Hepatocyte (in vitro differentiated cells): ENCODE measurements around the gene PLOD1. TPM values are rescaled to one million over a fixed set of nuclear protein-coding genes. Genes with fewer than 3 reads are reported as not detected.
A peak's percentile ranks its signal among the peaks of the same experiment; 100 is the strongest.

Experiments used
- DNase-seq: peaks from one replicate; pipeline ENCODE4 v3.0.0-alpha.2; 2016; ENCODE audit warnings: low spot score
- H2AFZ ChIP-seq: fragments of 200-600 bp; sonication (generic); 2 replicates; pipeline ENCODE4 v1.6.0; 2016; ENCODE audit warnings: antibody characterized with exemption, mild to moderate bottlenecking
- H3K27ac ChIP-seq: fragments of 200-600 bp; sonication (generic); 2 replicates; pipeline ENCODE4 v1.5.1; 2016; ENCODE audit warnings: mild to moderate bottlenecking
- H3K27me3 ChIP-seq: fragments of 200-600 bp; sonication (generic); 2 replicates; pipeline ENCODE4 v1.6.1; 2016
- H3K36me3 ChIP-seq: fragments of 200-600 bp; sonication (generic); replicated peaks from 2 replicates; pipeline ENCODE4 v1.5.1; 2016; ENCODE audit warnings: low read depth; ENCODE audit not compliant: insufficient read depth
- H3K4me1 ChIP-seq: fragments of 200-600 bp; sonication (generic); 2 replicates; pipeline ENCODE4 v1.5.1; 2016; ENCODE audit warnings: mild to moderate bottlenecking, moderate library complexity; ENCODE audit not compliant: insufficient read depth
- H3K4me2 ChIP-seq: fragments of 200-600 bp; sonication (generic); 2 replicates; pipeline ENCODE4 v1.6.0; 2016
- H3K4me3 ChIP-seq: fragments of 200-600 bp; sonication (generic); 2 replicates; pipeline ENCODE4 v1.5.1; 2016; ENCODE audit warnings: mild to moderate bottlenecking
- H3K79me2 ChIP-seq: fragments of 200-600 bp; sonication (generic); 2 replicates; pipeline ENCODE4 v1.6.0; 2017; ENCODE audit warnings: mild to moderate bottlenecking
- H3K9me2 ChIP-seq: fragments of 200-600 bp; sonication (generic); replicated peaks from 2 replicates; pipeline ENCODE4 v1.6.0; 2017; ENCODE audit warnings: mild to moderate bottlenecking; ENCODE audit not compliant: insufficient read depth
- H3K9me3 ChIP-seq: fragments of 200-600 bp; sonication (generic); 2 replicates; pipeline ENCODE4 v1.5.1; 2016; ENCODE audit warnings: low read depth, mild to moderate bottlenecking
- H4K20me1 ChIP-seq: fragments of 200-600 bp; sonication (generic); 2 replicates; pipeline ENCODE4 v1.6.0; 2016; ENCODE audit warnings: mild to moderate bottlenecking; ENCODE audit not compliant: insufficient read depth, poor library complexity, severe bottlenecking
- EZH2 ChIP-seq: fragments of 200-600 bp; sonication (generic); IDR thresholded peaks from 2 replicates; pipeline ENCODE4 v1.6.1; 2016; ENCODE audit warnings: antibody characterized with exemption, mild to moderate bottlenecking, borderline replicate concordance
- EZH2phosphoT487 ChIP-seq: fragments of 200-600 bp; sonication (generic); IDR thresholded peaks from one replicate; pipeline ENCODE4 v1.6.1; 2018; ENCODE audit warnings: antibody characterized with exemption, mild to moderate bottlenecking, low read depth, moderate library complexity; ENCODE audit not compliant: unreplicated experiment, severe bottlenecking
- WGBS: methylation state at CpG from one replicate; pipeline ENCODE4 v1.1.6; 2016; ENCODE audit warnings: low lambda C conversion rate; ENCODE audit errors: missing lambda C conversion rate; 5-methylcytosine and 5-hydroxymethylcytosine counted together
- polyA plus RNA-seq: library from polyadenylated mRNA; unstranded; fragments of >200 nt; fragmentation: Nextera tagmentation; extraction: Ambion mirVana; gene quantifications from 2 replicates; pipeline ENCODE4 v1.2.1, GENCODE V29; 2016
- total RNA-seq: library from RNA; depleted of rRNA; stranded (reverse); fragments of >200 nt; gene quantifications from 2 replicates; pipeline ENCODE4 v1.2.3, GENCODE V29; 2014
- TF ChIP-seq, protein P1 (sequence below): fragments of 200-600 bp; sonication (generic); IDR thresholded peaks from 2 replicates; pipeline ENCODE4 v1.5.1; 2016; ENCODE audit warnings: antibody characterized with exemption, mild to moderate bottlenecking; ENCODE audit not compliant: poor library complexity

Gene PLOD1
- total and polyA plus RNA-seq, 2 experiments from 2014 or later = 184 to 200 TPM

DNA sequence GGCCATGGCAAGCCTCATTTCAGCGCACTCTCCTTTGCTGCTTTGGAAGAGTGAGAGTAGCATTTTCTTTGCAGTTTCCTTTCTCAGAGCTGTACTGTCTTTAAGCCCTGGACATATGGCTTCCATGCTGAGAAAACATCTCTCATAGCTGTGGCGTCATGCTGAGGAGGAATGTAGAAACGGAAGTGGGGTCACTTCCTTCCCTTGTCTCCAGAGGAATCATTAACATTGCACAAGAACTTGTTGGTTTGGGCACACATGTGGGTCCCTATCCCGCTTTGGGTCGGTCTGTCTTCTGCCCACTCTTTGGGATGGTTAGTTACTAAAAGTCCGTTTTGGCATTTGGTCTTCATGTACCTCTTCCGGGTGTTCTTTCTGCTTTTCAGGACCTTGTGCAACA is 51.3 kb downstream of the PLOD1 start:
- Histone ChIP-seq H4K20me1 (no peaks in the 10 kb centered on the region), H3K27me3 (no peaks in the 10 kb centered on the region), H3K79me2 (peaks cover 75% of the 10 kb centered on the region), H3K4me3 (no peak overlapping the region), H2AFZ (no peak overlapping the region), H3K4me1 (peaks cover 28% of the 10 kb centered on the region), H3K36me3 (no peaks in the 10 kb centered on the region), H3K9me2 (no peaks in the 10 kb centered on the region), H3K9me3 (no peaks in the 10 kb centered on the region), H3K4me2 (no peak overlapping the region), H3K27ac (peak overlapping the region; percentile 81)
- no peak for TF ChIP-seq EZH2
- TF ChIP-seq EZH2phosphoT487 = no peak
- TF ChIP-seq, protein P1, sequence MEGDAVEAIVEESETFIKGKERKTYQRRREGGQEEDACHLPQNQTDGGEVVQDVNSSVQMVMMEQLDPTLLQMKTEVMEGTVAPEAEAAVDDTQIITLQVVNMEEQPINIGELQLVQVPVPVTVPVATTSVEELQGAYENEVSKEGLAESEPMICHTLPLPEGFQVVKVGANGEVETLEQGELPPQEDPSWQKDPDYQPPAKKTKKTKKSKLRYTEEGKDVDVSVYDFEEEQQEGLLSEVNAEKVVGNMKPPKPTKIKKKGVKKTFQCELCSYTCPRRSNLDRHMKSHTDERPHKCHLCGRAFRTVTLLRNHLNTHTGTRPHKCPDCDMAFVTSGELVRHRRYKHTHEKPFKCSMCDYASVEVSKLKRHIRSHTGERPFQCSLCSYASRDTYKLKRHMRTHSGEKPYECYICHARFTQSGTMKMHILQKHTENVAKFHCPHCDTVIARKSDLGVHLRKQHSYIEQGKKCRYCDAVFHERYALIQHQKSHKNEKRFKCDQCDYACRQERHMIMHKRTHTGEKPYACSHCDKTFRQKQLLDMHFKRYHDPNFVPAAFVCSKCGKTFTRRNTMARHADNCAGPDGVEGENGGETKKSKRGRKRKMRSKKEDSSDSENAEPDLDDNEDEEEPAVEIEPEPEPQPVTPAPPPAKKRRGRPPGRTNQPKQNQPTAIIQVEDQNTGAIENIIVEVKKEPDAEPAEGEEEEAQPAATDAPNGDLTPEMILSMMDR = no peak
- DNase-seq = no peak
- 70% methylated on average over 7 of the region's 7 CpGs for WGBS

DNA sequence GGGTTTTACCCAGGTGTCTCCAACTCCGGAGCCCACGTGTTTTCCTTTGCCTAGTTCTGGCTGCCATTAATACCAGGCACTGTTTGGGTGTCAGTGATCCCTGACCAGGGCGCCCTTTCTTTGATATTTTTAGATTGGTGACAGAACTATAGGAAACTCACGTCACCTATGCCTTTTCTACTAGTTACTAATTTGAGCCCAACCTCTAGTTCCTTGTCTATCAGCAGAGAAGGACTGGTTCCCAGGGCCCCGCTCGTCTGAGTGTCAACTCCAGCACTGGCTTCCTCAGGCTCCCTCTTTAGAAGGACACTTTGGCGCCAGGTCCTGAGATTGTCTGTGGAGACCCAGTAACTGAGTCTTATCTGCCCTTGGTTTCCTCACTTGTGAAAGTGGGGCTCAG is 55.2 kb downstream of the PLOD1 start:
- Histone ChIP-seq H3K27ac (no peak overlapping the region), H2AFZ (no peak overlapping the region), H3K4me1 (peaks cover 6% of the 10 kb centered on the region), H3K4me3 (no peak overlapping the region), H4K20me1 (no peaks in the 10 kb centered on the region), H3K9me2 (no peaks in the 10 kb centered on the region), H3K9me3 (no peaks in the 10 kb centered on the region), H3K27me3 (no peaks in the 10 kb centered on the region), H3K36me3 (no peaks in the 10 kb centered on the region), H3K79me2 (peaks cover 46% of the 10 kb centered on the region), H3K4me2 (no peak overlapping the region)
- WGBS = 94% methylated on average over 7 of the region's 7 CpGs
- TF ChIP-seq, protein P1 = no peak
- TF ChIP-seq EZH2 (no peak), EZH2phosphoT487 (no peak)
- DNase-seq = no peak

DNA sequence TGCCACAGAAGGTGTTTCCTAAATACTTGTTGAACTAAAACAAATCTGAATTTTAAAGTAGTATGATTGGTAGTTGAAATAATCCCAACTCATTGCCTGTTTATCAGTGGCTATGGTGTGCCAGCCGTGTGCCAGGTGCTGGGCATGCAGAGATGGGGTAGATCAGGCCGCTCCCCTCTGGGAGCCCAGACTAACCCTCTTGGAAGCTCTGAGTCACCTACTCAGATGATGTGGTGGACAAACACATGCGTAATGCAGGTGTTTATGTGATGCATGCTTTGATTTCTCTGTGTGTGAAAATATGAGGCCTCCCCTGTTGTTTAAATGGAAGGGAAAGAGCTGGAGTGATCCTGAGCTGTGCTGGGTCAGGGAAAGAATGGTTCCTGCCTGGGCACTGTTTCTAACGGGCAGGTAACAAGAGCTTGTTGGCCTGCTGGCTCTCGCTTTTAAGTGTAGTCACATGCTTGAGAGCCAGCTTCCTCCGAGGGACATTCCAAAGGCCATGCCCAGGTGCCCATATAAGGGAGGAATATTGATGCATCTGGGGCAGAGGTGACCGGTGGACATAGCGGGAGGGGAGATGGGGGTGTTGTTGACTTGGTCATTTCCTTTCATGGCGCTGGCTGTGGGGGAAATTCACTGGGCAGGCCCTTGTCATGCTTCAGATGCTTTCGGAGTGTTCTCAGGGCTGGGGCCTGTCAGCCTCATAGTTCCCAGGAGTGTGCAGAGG is 56.0 kb downstream of the PLOD1 start:
- Histone ChIP-seq H3K9me2 (no peaks in the 10 kb centered on the region), H3K79me2 (peaks cover 41% of the 10 kb centered on the region), H3K4me2 (no peak overlapping the region), H3K27me3 (no peaks in the 10 kb centered on the region), H3K27ac (no peak overlapping the region), H3K9me3 (no peaks in the 10 kb centered on the region), H3K4me1 (no peaks in the 10 kb centered on the region), H2AFZ (no peak overlapping the region), H3K36me3 (no peaks in the 10 kb centered on the region), H4K20me1 (no peaks in the 10 kb centered on the region), H3K4me3 (no peak overlapping the region)
- WGBS = 92% methylated on average over 10 of the region's 10 CpGs
- TF ChIP-seq EZH2 (no peak), EZH2phosphoT487 (no peak)
- TF ChIP-seq, protein P1 = no peak
- no peak for DNase-seq
